Mucosa of rectum (tissue), 2 donors: ENCODE data around the gene ABI1.

Experiments
- H3K27ac ChIP-seq, 2 donors: one replicate each; pipeline ENCODE4 v1.7.0; 2013; ENCODE audit warnings: inconsistent platforms in 2 of 2, low read depth in 2 of 2, low read length in 2 of 2
- H3K27me3 ChIP-seq, 2 donors: one replicate each; pipeline ENCODE4 v1.7.0; 2013; ENCODE audit warnings: low read length in 2 of 2; ENCODE audit not compliant: control insufficient read depth in 2 of 2, insufficient read depth in 2 of 2
- H3K36me3 ChIP-seq, 2 donors: one replicate each; pipeline ENCODE4 v1.7.0; 2013; ENCODE audit warnings: low read length in 2 of 2; ENCODE audit not compliant: control insufficient read depth in 2 of 2, insufficient read depth in 2 of 2
- H3K4me1 ChIP-seq, 2 donors: one replicate each; pipeline ENCODE4 v1.7.0; 2013; ENCODE audit warnings: low read length in 2 of 2, mild to moderate bottlenecking in 1 of 2; ENCODE audit not compliant: control insufficient read depth in 2 of 2, insufficient read depth in 2 of 2
- H3K4me3 ChIP-seq, 2 donors: one replicate each; pipeline ENCODE4 v1.7.0; 2013; ENCODE audit warnings: low read length in 2 of 2
- H3K9ac ChIP-seq, 2 donors: one replicate each; pipeline ENCODE4 v1.7.0; 2013; ENCODE audit warnings: low read length in 2 of 2, low read depth in 1 of 2, mild to moderate bottlenecking in 1 of 2
- H3K9me3 ChIP-seq, 2 donors: one replicate each; pipeline ENCODE4 v1.7.0; 2013; ENCODE audit warnings: low read length in 2 of 2; ENCODE audit not compliant: control insufficient read depth in 2 of 2
- donor health status: healthy.
- donor health status: Normal muscosa, but diverticular disease.

ABI1 gene

DNA sequence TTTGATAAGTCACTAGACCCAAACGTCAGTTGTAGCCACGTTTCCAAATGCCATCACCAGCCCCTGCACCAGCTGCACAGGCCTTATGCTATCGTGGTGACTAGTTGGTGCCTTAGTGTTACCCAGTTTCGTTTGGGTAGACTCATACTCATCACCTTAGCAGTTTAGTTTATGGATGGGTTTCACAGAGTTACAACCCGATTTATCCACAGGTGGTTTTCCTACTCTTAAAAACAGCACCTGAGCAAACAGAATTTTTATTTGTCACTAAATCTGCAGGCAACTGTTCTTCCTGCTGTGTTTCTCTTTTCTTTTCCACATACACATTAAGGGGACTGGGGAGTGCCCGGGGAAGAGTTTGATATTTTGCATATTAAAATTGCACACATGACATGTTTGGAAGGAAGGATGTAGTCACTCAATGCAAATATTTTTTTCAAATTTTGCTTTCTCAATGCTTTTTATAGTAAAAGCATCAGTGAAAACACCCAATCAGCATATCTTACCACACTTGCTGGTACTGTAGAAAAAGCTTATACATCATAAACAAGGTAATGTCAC, 121.6 kb downstream of the ABI1 start:
- Histone ChIP-seq H3K9me3 (no peaks in the 10 kb centered on the region), H3K9ac (no peak overlapping the region), H3K27me3 (no peaks in the 10 kb centered on the region), H3K4me1 (no peaks in the 10 kb centered on the region), H3K36me3 (peaks cover 50 to 57% of the 10 kb centered on the region in 2 donors), H3K27ac (no peak overlapping the region), H3K4me3 (no peak overlapping the region)

DNA sequence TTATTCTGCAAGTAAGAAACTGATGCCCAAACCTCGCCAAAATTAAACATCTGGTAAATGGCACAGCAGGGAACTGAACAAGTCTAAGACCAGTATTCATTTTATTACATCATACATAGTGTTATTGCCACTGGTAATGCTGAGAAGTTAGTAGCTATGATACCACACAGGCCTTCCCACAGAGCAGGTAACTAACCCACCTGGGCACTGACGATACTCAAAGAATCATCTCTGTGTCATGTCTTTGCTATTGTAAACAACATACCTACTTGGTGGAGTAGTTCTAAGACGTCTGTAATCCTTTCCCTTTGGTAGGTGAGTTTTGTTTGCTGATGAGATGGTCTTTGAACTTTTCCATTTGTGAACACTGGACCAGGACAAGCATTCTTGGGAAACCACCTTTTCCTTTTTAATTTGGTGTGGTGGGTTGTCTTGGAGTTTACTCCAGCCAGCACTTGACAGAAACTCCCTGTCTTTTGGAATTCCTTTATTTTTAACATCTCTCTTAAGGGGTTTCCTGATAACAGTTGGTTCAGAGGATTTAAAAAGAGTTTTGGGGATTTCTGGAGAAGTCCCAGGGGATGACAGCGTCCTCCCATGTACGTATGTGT, 122.4 kb downstream of the ABI1 start:
- no peak overlapping the region for H3K9ac ChIP-seq
- peak overlapping the region; percentile 14 to 44 for H3K27ac ChIP-seq
- no peaks in the 10 kb centered on the region for H3K4me1 ChIP-seq
- H3K9me3 ChIP-seq, result no peaks in the 10 kb centered on the region
- H3K27me3 ChIP-seq, result no peaks in the 10 kb centered on the region
- H3K36me3 ChIP-seq, result peaks cover 54% of the 10 kb centered on the region in 2 donors
- no peak overlapping the region for H3K4me3 ChIP-seq

DNA sequence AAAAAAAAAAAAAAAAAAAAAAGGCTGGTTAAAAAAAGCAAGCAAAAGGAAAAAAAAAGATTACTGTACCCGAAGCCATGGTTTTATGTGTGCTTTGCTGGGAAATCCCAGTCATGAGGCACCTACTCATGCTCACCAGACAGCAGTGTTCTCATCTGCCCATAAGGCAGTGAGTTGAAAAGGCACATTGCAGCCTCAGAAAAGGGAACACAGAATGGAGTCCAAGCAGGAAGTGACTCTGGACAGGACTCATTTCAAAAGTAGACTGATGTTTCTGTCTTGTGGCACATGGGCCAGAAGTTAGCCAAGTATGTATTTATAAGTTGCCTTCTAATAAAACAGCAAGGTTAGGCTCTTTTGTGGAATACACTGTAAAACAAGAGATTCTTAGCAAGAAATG, 123.0 kb downstream of the ABI1 start:
- peak overlapping the region; percentile 14 to 44 for H3K27ac ChIP-seq
- no peaks in the 10 kb centered on the region for H3K27me3 ChIP-seq
- H3K4me1 ChIP-seq, result no peaks in the 10 kb centered on the region
- H3K36me3 ChIP-seq, result peaks cover 48 to 54% of the 10 kb centered on the region in 2 donors
- no peak overlapping the region for H3K4me3 ChIP-seq
- H3K9me3 ChIP-seq, result no peaks in the 10 kb centered on the region
- no peak overlapping the region for H3K9ac ChIP-seq

DNA sequence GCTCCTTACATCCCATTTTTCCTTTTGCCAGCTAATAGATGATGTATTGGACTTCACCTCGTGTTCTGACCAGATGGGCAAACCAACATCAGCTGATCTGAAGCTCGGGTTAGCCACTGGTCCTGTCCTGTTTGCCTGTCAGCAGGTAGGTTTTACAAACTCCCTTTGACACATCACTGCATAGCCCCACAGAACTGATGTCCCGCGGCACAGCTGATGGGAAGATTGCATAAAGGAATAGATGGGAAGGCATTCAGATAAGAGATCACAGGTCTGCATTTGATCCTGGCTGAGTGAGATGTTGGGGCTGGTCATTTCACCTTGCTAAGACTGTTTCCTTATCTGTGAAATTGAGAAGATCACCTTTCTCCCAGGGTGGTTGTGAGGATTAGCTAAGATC, 125.3 kb downstream of the ABI1 start:
- Histone ChIP-seq H3K27ac (no peak overlapping the region), H3K4me1 (no peaks in the 10 kb centered on the region), H3K9me3 (no peaks in the 10 kb centered on the region), H3K9ac (no peak overlapping the region), H3K4me3 (no peak overlapping the region), H3K27me3 (no peaks in the 10 kb centered on the region), H3K36me3 (peaks cover 46 to 51% of the 10 kb centered on the region in 2 donors)

DNA sequence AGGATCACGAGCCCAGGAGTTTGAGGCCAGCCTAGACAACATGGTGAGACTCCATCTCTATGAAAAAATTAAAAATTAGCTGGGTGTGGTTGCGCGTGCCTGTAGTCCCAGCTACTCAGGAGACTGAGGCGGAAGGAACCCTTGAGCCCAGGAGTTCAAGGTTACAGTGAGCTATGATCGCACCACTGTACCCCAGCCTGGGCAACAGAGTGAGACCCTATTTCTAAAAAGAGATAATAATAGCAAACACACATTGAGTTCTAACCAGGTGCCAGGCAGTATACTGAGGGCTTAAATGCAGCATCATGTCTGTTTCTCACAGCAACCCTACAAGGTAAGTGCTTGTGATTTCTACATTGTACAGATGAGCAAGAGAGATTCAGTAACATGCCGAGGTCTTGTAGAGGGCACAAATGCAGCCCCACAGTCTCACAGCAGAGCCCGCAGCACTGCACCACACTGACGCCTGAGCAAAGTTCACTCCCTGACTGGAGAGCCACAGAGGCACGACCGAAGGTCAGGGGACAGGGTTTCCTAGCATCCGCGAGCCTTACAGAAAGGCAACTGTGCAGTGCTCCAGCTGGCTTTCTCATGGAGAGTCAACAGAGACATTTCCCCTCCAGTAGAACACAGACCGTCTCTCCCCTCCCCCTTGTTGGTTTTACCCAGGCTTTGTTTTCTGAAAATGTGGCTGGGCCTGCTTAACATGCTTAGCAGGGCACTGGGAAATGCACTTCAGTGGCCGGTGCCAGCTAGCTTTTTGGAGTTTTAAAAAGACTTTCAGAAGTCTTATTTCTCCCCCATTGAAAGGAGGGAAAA, 126.8 kb downstream of the ABI1 start:
- H3K9ac ChIP-seq, result no peak overlapping the region
- no peaks in the 10 kb centered on the region for H3K4me1 ChIP-seq
- no peaks in the 10 kb centered on the region for H3K27me3 ChIP-seq
- H3K9me3 ChIP-seq, result no peaks in the 10 kb centered on the region
- no peak overlapping the region for H3K27ac ChIP-seq
- H3K4me3 ChIP-seq, result no peak overlapping the region
- H3K36me3 ChIP-seq, result peaks cover 39 to 53% of the 10 kb centered on the region in 2 donors

DNA sequence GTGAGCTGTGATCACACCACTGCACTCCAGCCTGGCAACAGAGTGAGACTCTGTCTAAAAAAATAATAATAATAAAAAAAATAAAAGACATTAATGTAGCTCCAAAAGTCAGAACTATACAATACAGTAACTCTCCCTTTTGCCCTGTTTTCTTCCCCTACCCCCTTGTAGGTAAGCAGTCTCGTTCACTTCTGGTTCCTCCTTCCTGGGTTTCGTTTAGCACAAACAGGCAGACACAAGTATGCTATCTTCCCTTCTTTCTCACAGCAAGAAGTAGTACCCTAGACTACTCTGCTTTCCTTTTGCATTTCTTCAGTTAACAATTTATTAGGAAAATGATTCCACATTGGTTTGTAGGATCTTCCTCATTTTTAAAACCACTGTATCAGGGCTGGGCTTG, 130.2 kb downstream of the ABI1 start:
- H3K36me3 ChIP-seq, result peaks cover 38 to 39% of the 10 kb centered on the region in 2 donors
- no peak overlapping the region for H3K27ac ChIP-seq
- no peak overlapping the region for H3K4me3 ChIP-seq
- H3K9ac ChIP-seq, result no peak overlapping the region
- no peaks in the 10 kb centered on the region for H3K4me1 ChIP-seq
- H3K27me3 ChIP-seq, result no peaks in the 10 kb centered on the region
- H3K9me3 ChIP-seq, result no peaks in the 10 kb centered on the region

DNA sequence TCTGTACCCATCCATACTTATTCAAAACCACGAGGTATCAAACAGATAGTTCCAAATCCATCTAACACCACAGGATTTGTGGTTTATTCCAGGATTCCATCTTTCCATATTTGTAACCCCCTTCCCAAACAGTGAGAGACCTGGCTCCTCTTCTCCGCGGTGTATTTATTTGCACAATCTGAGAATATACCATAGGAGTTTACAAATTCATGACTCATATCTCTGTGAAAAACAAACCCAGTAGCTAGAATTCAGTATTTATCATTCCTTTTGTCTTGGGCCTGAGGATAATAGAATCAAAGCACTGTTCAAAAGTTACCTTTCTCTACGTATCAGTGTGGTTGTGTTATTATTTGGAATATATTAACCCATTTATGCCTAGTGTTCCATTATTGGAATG, 131.4 kb downstream of the ABI1 start:
- Histone ChIP-seq H3K9me3 (no peaks in the 10 kb centered on the region), H3K4me3 (no peak overlapping the region), H3K4me1 (no peaks in the 10 kb centered on the region), H3K36me3 (peaks cover 34 to 39% of the 10 kb centered on the region in 2 donors), H3K27me3 (no peaks in the 10 kb centered on the region), H3K27ac (no peak overlapping the region), H3K9ac (no peak overlapping the region)

DNA sequence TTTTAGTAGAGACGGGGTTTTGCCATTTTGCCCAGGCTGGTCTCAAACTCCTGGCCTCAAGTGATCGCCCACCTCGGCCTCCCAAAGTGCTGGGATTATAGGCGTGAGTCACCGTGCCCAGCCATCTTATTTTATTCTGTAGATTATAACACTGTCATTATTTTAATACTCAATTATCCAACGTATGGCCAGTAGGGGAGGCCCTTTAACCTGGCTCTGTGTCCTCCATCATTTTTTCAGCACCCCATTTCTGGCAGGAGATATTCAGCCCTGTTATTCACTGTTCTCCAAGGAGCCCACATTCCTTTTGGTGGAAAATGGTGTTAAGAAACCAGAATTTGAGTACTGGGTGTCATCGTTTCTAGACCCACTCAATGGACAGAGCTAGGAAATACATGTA, 131.8 kb downstream of the ABI1 start:
- H3K9me3 ChIP-seq, result no peaks in the 10 kb centered on the region
- H3K4me1 ChIP-seq, result no peaks in the 10 kb centered on the region
- no peak overlapping the region for H3K27ac ChIP-seq
- H3K4me3 ChIP-seq, result no peak overlapping the region
- no peak overlapping the region for H3K9ac ChIP-seq
- H3K27me3 ChIP-seq, result no peaks in the 10 kb centered on the region
- peaks cover 34 to 41% of the 10 kb centered on the region in 2 donors for H3K36me3 ChIP-seq

DNA sequence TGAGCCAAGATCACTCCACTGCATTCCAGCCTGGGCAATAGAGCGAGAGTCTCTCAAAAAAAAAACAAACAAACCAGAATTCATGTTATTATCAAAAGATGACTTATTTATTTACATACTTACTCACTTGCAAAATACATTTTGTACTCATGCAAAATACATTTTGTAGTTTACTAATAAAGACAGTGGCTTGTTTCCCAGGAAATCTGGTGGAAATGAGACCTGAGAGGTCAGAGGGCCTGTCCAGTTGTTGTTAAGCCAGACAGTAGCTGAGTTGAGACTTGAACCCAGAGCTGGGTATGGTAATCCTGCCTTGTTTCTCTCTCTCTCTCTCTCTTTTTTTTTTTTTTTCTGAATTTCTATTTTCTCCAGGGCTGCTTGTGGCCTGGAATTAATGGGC, 133.8 kb downstream of the ABI1 start:
- peaks cover 35 to 43% of the 10 kb centered on the region in 2 donors for H3K36me3 ChIP-seq
- no peak overlapping the region for H3K9ac ChIP-seq

More for the DNA sequence above, 133.8 kb downstream of the ABI1 start:
- no peaks in the 10 kb centered on the region for H3K4me1 ChIP-seq
- no peaks in the 10 kb centered on the region for H3K9me3 ChIP-seq
- no peaks in the 10 kb centered on the region for H3K27me3 ChIP-seq
- no peak overlapping the region for H3K4me3 ChIP-seq
- no peak overlapping the region for H3K27ac ChIP-seq
